GM12801 (cell line): ENCODE results near the gene FNDC4.

Experiments used
- CTCF ChIP-seq: IDR thresholded peaks from one replicate; pipeline ENCODE4 v1.5.1; 2011; ENCODE audit warnings: control low read depth; ENCODE audit not compliant: insufficient read length; ENCODE audit errors: extremely low read depth

FNDC4 gene

GRCh38 chr2:27494944-27495554 is at the start of gene FNDC4:
Gene FNDC4, minus strand, starts transcription at chr2:27495200. Its CDS starts 521 bp downstream, at chr2:27494679.
- TF ChIP-seq CTCF: no peak

GRCh38 chr2:27544143-27544821 is 49.3 kb upstream of the FNDC4 start:
- no peak for TF ChIP-seq CTCF

GRCh38 chr2:27537287-27537686 is 42.3 kb upstream of the FNDC4 start:
- no peak for TF ChIP-seq CTCF

GRCh38 chr2:27531983-27532382 is 37.0 kb upstream of the FNDC4 start:
- no peak for TF ChIP-seq CTCF

GRCh38 chr2:27527182-27527581 is 32.2 kb upstream of the FNDC4 start:
- no peak for TF ChIP-seq CTCF

GRCh38 chr2:27522400-27522945 is 27.5 kb upstream of the FNDC4 start:
- no peak for TF ChIP-seq CTCF

GRCh38 chr2:27520316-27520715 is 25.3 kb upstream of the FNDC4 start:
- TF ChIP-seq CTCF: no peak
